ENCODE data around the gene KISS1R.

Gene KISS1R

GRCh38 chr19:896999-897398 is 20.1 kb upstream of the KISS1R start:
- Histone ChIP-seq H3K4ac (ENCODE audit: low read depth, low read length) (no peak overlapping the region), H2BK15ac (replicated peaks; ENCODE audit: low read depth) (no peak overlapping the region), H3K23ac (ENCODE audit: low read length) (no peak overlapping the region), H3K79me1 (ENCODE audit: low read length) (no peaks in the 10 kb centered on the region), H3K27ac (ENCODE audit: low read depth, low read length) (no peak overlapping the region), H4K8ac (ENCODE audit: low read depth, low read length) (no peak overlapping the region), H3K36me3 (ENCODE audit: control insufficient read depth, insufficient read depth, low read length) (no peaks in the 10 kb centered on the region), H4K5ac (ENCODE audit: low read length) (no peak overlapping the region), H3K56ac (ENCODE audit: low read length) (no peak overlapping the region), H2AK5ac (ENCODE audit: low read length) (no peak overlapping the region), H3K4me3 (ENCODE audit: low read length) (no peak overlapping the region), H3K18ac (ENCODE audit: low read length) (no peak overlapping the region), H3K9ac (ENCODE audit: low read length) (no peak overlapping the region), H2BK5ac (ENCODE audit: low read length) (no peak overlapping the region), H3K4me2 (ENCODE audit: low read length) (no peak overlapping the region), H3K27me3 (ENCODE audit: insufficient read depth, low read length, poor library complexity) (no peaks in the 10 kb centered on the region), H3K4me1 (ENCODE audit: control insufficient read depth, low read depth, low read length) (no peaks in the 10 kb centered on the region), H3K79me2 (ENCODE audit: control insufficient read depth, insufficient read depth, low read length) (peaks cover 3% of the 10 kb centered on the region), H2BK120ac (ENCODE audit: low read depth, low read length) (no peak overlapping the region)
- no CpG with 5 or more reads among the region's 11 CpGs for WGBS (ENCODE audit: extremely low coverage, insufficient coverage, low lambda C conversion rate)
- no peak for DNase-seq

GRCh38 chr19:897442-898039 is 19.6 kb upstream of the KISS1R start:
- Histone ChIP-seq H2AK5ac (ENCODE audit: low read length) (no peak overlapping the region), H2BK15ac (replicated peaks; ENCODE audit: low read depth) (no peak overlapping the region), H3K4me2 (ENCODE audit: low read length) (no peak overlapping the region), H3K79me2 (ENCODE audit: control insufficient read depth, insufficient read depth, low read length) (no peaks in the 10 kb centered on the region), H3K18ac (ENCODE audit: low read length) (no peak overlapping the region), H3K4ac (ENCODE audit: low read depth, low read length) (no peak overlapping the region), H3K4me3 (ENCODE audit: low read length) (no peak overlapping the region), H2BK120ac (ENCODE audit: low read depth, low read length) (no peak overlapping the region), H3K27ac (ENCODE audit: low read depth, low read length) (no peak overlapping the region), H2BK5ac (ENCODE audit: low read length) (no peak overlapping the region), H3K9ac (ENCODE audit: low read length) (no peak overlapping the region), H4K8ac (ENCODE audit: low read depth, low read length) (no peak overlapping the region), H3K56ac (ENCODE audit: low read length) (no peak overlapping the region), H3K23ac (ENCODE audit: low read length) (no peak overlapping the region), H3K27me3 (ENCODE audit: insufficient read depth, low read length, poor library complexity) (no peaks in the 10 kb centered on the region), H3K79me1 (ENCODE audit: low read length) (no peaks in the 10 kb centered on the region), H4K5ac (ENCODE audit: low read length) (no peak overlapping the region), H3K4me1 (ENCODE audit: control insufficient read depth, low read depth, low read length) (no peaks in the 10 kb centered on the region), H3K36me3 (ENCODE audit: control insufficient read depth, insufficient read depth, low read length) (no peaks in the 10 kb centered on the region)
- no CpG with 5 or more reads among the region's 26 CpGs for WGBS (ENCODE audit: extremely low coverage, insufficient coverage, low lambda C conversion rate)
- no peak for DNase-seq

- Histone ChIP-seq H3K4me1 (ENCODE audit: control insufficient read depth, low read depth, low read length) (no peaks in the 10 kb centered on the region), H4K8ac (ENCODE audit: low read depth, low read length) (no peak overlapping the region), H2BK120ac (ENCODE audit: low read depth, low read length) (no peak overlapping the region), H3K27me3 (ENCODE audit: insufficient read depth, low read length, poor library complexity) (no peaks in the 10 kb centered on the region), H3K4me3 (ENCODE audit: low read length) (no peak overlapping the region), H3K23ac (ENCODE audit: low read length) (no peak overlapping the region), H2BK5ac (ENCODE audit: low read length) (no peak overlapping the region), H3K79me2 (ENCODE audit: control insufficient read depth, insufficient read depth, low read length) (no peaks in the 10 kb centered on the region), H2BK15ac (replicated peaks; ENCODE audit: low read depth) (no peak overlapping the region), H3K36me3 (ENCODE audit: control insufficient read depth, insufficient read depth, low read length) (no peaks in the 10 kb centered on the region), H2AK5ac (ENCODE audit: low read length) (no peak overlapping the region), H3K56ac (ENCODE audit: low read length) (no peak overlapping the region), H4K5ac (ENCODE audit: low read length) (no peak overlapping the region), H3K9ac (ENCODE audit: low read length) (no peak overlapping the region), H3K27ac (ENCODE audit: low read depth, low read length) (no peak overlapping the region), H3K18ac (ENCODE audit: low read length) (no peak overlapping the region), H3K79me1 (ENCODE audit: low read length) (no peaks in the 10 kb centered on the region), H3K4ac (ENCODE audit: low read depth, low read length) (no peak overlapping the region), H3K4me2 (ENCODE audit: low read length) (no peak overlapping the region)
- WGBS (ENCODE audit: extremely low coverage, insufficient coverage, low lambda C conversion rate): no CpG with 5 or more reads among the region's 20 CpGs
- DNase-seq: no peak
These were observed 18.5 kb upstream of the KISS1R start for GRCh38 chr19:898663-899062.

- Histone ChIP-seq H3K79me2 (ENCODE audit: control insufficient read depth, insufficient read depth, low read length) (peaks cover 2% of the 10 kb centered on the region), H2AK5ac (ENCODE audit: low read length) (no peak overlapping the region), H3K27me3 (ENCODE audit: insufficient read depth, low read length, poor library complexity) (no peaks in the 10 kb centered on the region), H3K36me3 (ENCODE audit: control insufficient read depth, insufficient read depth, low read length) (no peaks in the 10 kb centered on the region), H3K4me2 (ENCODE audit: low read length) (no peak overlapping the region), H4K8ac (ENCODE audit: low read depth, low read length) (no peak overlapping the region), H2BK120ac (ENCODE audit: low read depth, low read length) (no peak overlapping the region), H3K4ac (ENCODE audit: low read depth, low read length) (no peak overlapping the region), H3K4me1 (ENCODE audit: control insufficient read depth, low read depth, low read length) (no peaks in the 10 kb centered on the region), H3K23ac (ENCODE audit: low read length) (no peak overlapping the region), H2BK5ac (ENCODE audit: low read length) (no peak overlapping the region), H4K5ac (ENCODE audit: low read length) (no peak overlapping the region), H3K4me3 (ENCODE audit: low read length) (no peak overlapping the region), H2BK15ac (replicated peaks; ENCODE audit: low read depth) (no peak overlapping the region), H3K56ac (ENCODE audit: low read length) (no peak overlapping the region), H3K9ac (ENCODE audit: low read length) (no peak overlapping the region), H3K79me1 (ENCODE audit: low read length) (peaks cover 2% of the 10 kb centered on the region), H3K18ac (ENCODE audit: low read length) (no peak overlapping the region), H3K27ac (ENCODE audit: low read depth, low read length) (no peak overlapping the region)
- DNase-seq: no peak
- no CpG with 5 or more reads among the region's 32 CpGs for WGBS (ENCODE audit: extremely low coverage, insufficient coverage, low lambda C conversion rate)
These were observed 17.6 kb upstream of the KISS1R start for GRCh38 chr19:899336-900042.

GRCh38 chr19:900043-900301 is 17.2 kb upstream of the KISS1R start:
- Histone ChIP-seq H3K4me3 (ENCODE audit: low read length) (no peak overlapping the region), H3K18ac (ENCODE audit: low read length) (no peak overlapping the region), H3K23ac (ENCODE audit: low read length) (no peak overlapping the region), H2BK5ac (ENCODE audit: low read length) (no peak overlapping the region), H4K5ac (ENCODE audit: low read length) (no peak overlapping the region), H2AK5ac (ENCODE audit: low read length) (no peak overlapping the region), H3K4ac (ENCODE audit: low read depth, low read length) (no peak overlapping the region), H4K8ac (ENCODE audit: low read depth, low read length) (no peak overlapping the region), H3K27ac (ENCODE audit: low read depth, low read length) (no peak overlapping the region), H2BK120ac (ENCODE audit: low read depth, low read length) (no peak overlapping the region), H3K36me3 (ENCODE audit: control insufficient read depth, insufficient read depth, low read length) (no peaks in the 10 kb centered on the region), H3K79me2 (ENCODE audit: control insufficient read depth, insufficient read depth, low read length) (peaks cover 2% of the 10 kb centered on the region), H3K56ac (ENCODE audit: low read length) (no peak overlapping the region), H2BK15ac (replicated peaks; ENCODE audit: low read depth) (no peak overlapping the region), H3K79me1 (ENCODE audit: low read length) (peaks cover 2% of the 10 kb centered on the region), H3K4me1 (ENCODE audit: control insufficient read depth, low read depth, low read length) (no peaks in the 10 kb centered on the region), H3K4me2 (ENCODE audit: low read length) (no peak overlapping the region), H3K9ac (ENCODE audit: low read length) (no peak overlapping the region), H3K27me3 (ENCODE audit: insufficient read depth, low read length, poor library complexity) (no peaks in the 10 kb centered on the region)
- DNase-seq: no peak
- WGBS (ENCODE audit: extremely low coverage, insufficient coverage, low lambda C conversion rate): no CpG with 5 or more reads among the region's 15 CpGs

Data from mesendoderm (in vitro differentiated cells).